Common myeloid progenitor, CD34-positive (primary cell): ENCODE results near the gene ATP6V0A4.

Experiments
- CTCF ChIA-PET: fragments of 350-600 bp; sonication (Branson Sonifier 250); formaldehyde crosslinking; loops from one replicate; lab custom pipeline; 2021; ENCODE audit warnings: antibody characterized with exemption; lab: Charles Lee
- POLR2A ChIA-PET: fragments of 350-600 bp; sonication (Branson Sonifier 250); formaldehyde crosslinking; loops from one replicate; lab custom pipeline; 2021; ENCODE audit warnings: antibody characterized with exemption; lab: Charles Lee
- DNase-seq, 3 donors: peaks; one replicate each; pipeline versions ENCODE4 v3.0.0 to v3.0.0-alpha.2; 2013
- H3K27ac ChIP-seq, 2 experiments: 1 replicate in 1 of 2; 2 replicates in 1 of 2; pipeline ENCODE4 v1.7.0; 2013; ENCODE audit warnings: inconsistent platforms in 2 of 2, low read length in 2 of 2, mild to moderate bottlenecking in 2 of 2, low read depth in 1 of 2, moderate library complexity in 1 of 2; ENCODE audit not compliant: severe bottlenecking in 2 of 2, insufficient read depth in 1 of 2, poor library complexity in 1 of 2
- H3K27me3 ChIP-seq, 5 experiments: replicated peaks in 2 of 5; 1 replicate in 3 of 5; 2 replicates in 2 of 5; pipeline versions ENCODE4 v1.6.1 to v1.7.0; 2013; ENCODE audit warnings: low read length in 4 of 5, mild to moderate bottlenecking in 2 of 5, moderate library complexity in 2 of 5, inconsistent platforms in 1 of 5; ENCODE audit not compliant: insufficient read depth in 5 of 5, control insufficient read depth in 4 of 5
- H3K36me3 ChIP-seq, 4 experiments: 1 replicate in 2 of 4; 2 replicates in 2 of 4; pipeline versions ENCODE4 v1.6.1 to v1.7.0; 2013; ENCODE audit warnings: low read length in 3 of 4, control low read depth in 1 of 4, mild to moderate bottlenecking in 1 of 4; ENCODE audit not compliant: control insufficient read depth in 4 of 4, insufficient read depth in 4 of 4
- H3K4me1 ChIP-seq, 4 experiments: 1 replicate in 3 of 4; 2 replicates in 1 of 4; pipeline versions ENCODE4 v1.6.1 to v1.7.1; 2013; ENCODE audit warnings: low read length in 3 of 4, mild to moderate bottlenecking in 3 of 4, control low read depth in 1 of 4, inconsistent platforms in 1 of 4, moderate library complexity in 1 of 4; ENCODE audit not compliant: control insufficient read depth in 4 of 4, insufficient read depth in 4 of 4; ENCODE audit errors: control extremely low read depth in 1 of 4
- H3K4me3 ChIP-seq, 7 experiments: 1 replicate in 4 of 7; 2 replicates in 3 of 7; pipeline versions ENCODE4 v1.5.1 to v1.7.0; 2013; ENCODE audit warnings: mild to moderate bottlenecking in 7 of 7, low read length in 6 of 7, moderate library complexity in 6 of 7, inconsistent platforms in 2 of 7, low read depth in 2 of 7, control low read depth in 1 of 7; ENCODE audit not compliant: insufficient read depth in 4 of 7, control insufficient read depth in 1 of 7; ENCODE audit errors: extremely low read depth in 1 of 7
- H3K9me3 ChIP-seq, 5 experiments: 1 replicate in 4 of 5; 2 replicates in 1 of 5; pipeline versions ENCODE4 v1.6.1 to v1.7.1; 2013; ENCODE audit warnings: low read length in 4 of 5, mild to moderate bottlenecking in 2 of 5, inconsistent platforms in 1 of 5, low read depth in 1 of 5, moderate library complexity in 1 of 5; ENCODE audit not compliant: control insufficient read depth in 4 of 5, insufficient read depth in 2 of 5; ENCODE audit errors: control extremely low read depth in 1 of 5
- WGBS: methylation state at CpG from one replicate; pipeline ENCODE4 v1.1.5; 2013; ENCODE audit not compliant: insufficient coverage; 5-methylcytosine and 5-hydroxymethylcytosine counted together

ATP6V0A4 gene

GRCh38 chr7:138796038-138796615, 1.9 kb downstream of the ATP6V0A4 start:
- Histone ChIP-seq H3K4me3 (no peak overlapping the region), H3K27ac (no peak overlapping the region), H3K4me1 (peaks cover 0 to 6% (median 0%) of the 10 kb centered on the region in 4 experiments), H3K27me3 (no peaks in the 10 kb centered on the region), H3K9me3 (no peaks in the 10 kb centered on the region), H3K36me3 (no peaks in the 10 kb centered on the region)
- ChIA-PET POLR2A (no interaction called here), CTCF (interaction anchor here (1.5 kb wide), 1 partner anchor 215 kb away, joined by 3 read pairs; no protein-coding TSS in a partner anchor)
- DNase-seq, result no peak
- 97% methylated on average over 8 of the region's 9 CpGs for WGBS

- ChIA-PET CTCF (no interaction called here), POLR2A (no interaction called here)
- Histone ChIP-seq H3K4me1 (no peaks in the 10 kb centered on the region), H3K4me3 (no peak overlapping the region), H3K27me3 (no peaks in the 10 kb centered on the region), H3K9me3 (peaks cover 0 to 15% (median 0%) of the 10 kb centered on the region in 5 experiments), H3K27ac (no peak overlapping the region), H3K36me3 (no peaks in the 10 kb centered on the region)
- DNase-seq, result peak in 2 of 3 donors; percentile 18 to 27
- WGBS, result 84% methylated on average over 8 of the region's 10 CpGs
These were observed 12.2 kb downstream of the ATP6V0A4 start for GRCh38 chr7:138785587-138786437.

- ChIA-PET POLR2A (no interaction called here), CTCF (interaction anchor here (0.9 kb wide), 1 partner anchor 15 kb away, joined by 3 read pairs; no protein-coding TSS in a partner anchor)
- H3K36me3 ChIP-seq, result no peaks in the 10 kb centered on the region
- H3K4me3 ChIP-seq, result no peak overlapping the region
- no peak for DNase-seq
- peaks cover 0 to 15% (median 0%) of the 10 kb centered on the region in 5 experiments for H3K9me3 ChIP-seq
- WGBS, result 88% methylated on average over 4 of the region's 4 CpGs
- H3K27me3 ChIP-seq, result no peaks in the 10 kb centered on the region
- no peak overlapping the region for H3K27ac ChIP-seq
- no peaks in the 10 kb centered on the region for H3K4me1 ChIP-seq
These were observed 13.3 kb downstream of the ATP6V0A4 start for GRCh38 chr7:138784692-138785091.

GRCh38 chr7:138781004-138781403, 17.0 kb downstream of the ATP6V0A4 start:
- Histone ChIP-seq H3K27me3 (no peaks in the 10 kb centered on the region), H3K4me3 (no peak overlapping the region), H3K36me3 (no peaks in the 10 kb centered on the region), H3K27ac (no peak overlapping the region), H3K9me3 (peaks cover 0 to 6% (median 0%) of the 10 kb centered on the region in 5 experiments), H3K4me1 (no peaks in the 10 kb centered on the region)
- DNase-seq, result no peak
- 100% methylated on average over 2 of the region's 2 CpGs for WGBS
- POLR2A ChIA-PET, result no interaction called here
- CTCF ChIA-PET, result interaction anchor here (1.3 kb wide), 1 partner anchor 9 kb away, joined by 3 read pairs; no protein-coding TSS in a partner anchor

GRCh38 chr7:138776166-138776833, 21.7 kb downstream of the ATP6V0A4 start:
- no peaks in the 10 kb centered on the region for H3K9me3 ChIP-seq
- H3K4me3 ChIP-seq, result no peak overlapping the region
- H3K27ac ChIP-seq, result no peak overlapping the region
- no peaks in the 10 kb centered on the region for H3K27me3 ChIP-seq
- H3K36me3 ChIP-seq, result no peaks in the 10 kb centered on the region
- CTCF ChIA-PET, result no interaction called here
- no peaks in the 10 kb centered on the region for H3K4me1 ChIP-seq
- POLR2A ChIA-PET, result no interaction called here
- 89% methylated on average over 9 of the region's 10 CpGs for WGBS
- DNase-seq, result no peak

GRCh38 chr7:138773817-138774216, 24.2 kb downstream of the ATP6V0A4 start:
- POLR2A ChIA-PET, result no interaction called here
- no CpG with 5 or more reads among the region's 12 CpGs for WGBS
- CTCF ChIA-PET, result interaction anchor here (0.6 kb wide), 1 partner anchor 21 kb away, joined by 4 read pairs; no protein-coding TSS in a partner anchor
- H3K27ac ChIP-seq, result no peak overlapping the region
- no peak overlapping the region for H3K4me3 ChIP-seq
- no peaks in the 10 kb centered on the region for H3K36me3 ChIP-seq
- H3K9me3 ChIP-seq, result no peaks in the 10 kb centered on the region
- no peak for DNase-seq
- H3K27me3 ChIP-seq, result no peaks in the 10 kb centered on the region
- no peaks in the 10 kb centered on the region for H3K4me1 ChIP-seq
